BE2C (cell line): Measurements from ENCODE around the gene TMIGD2.
"Not testable (repeated sequence)": the region's sequence is repeated elsewhere in the genome, so short reads cannot be mapped to it uniquely, and the experiment has no call there.

Source experiments
- DNase-seq: peaks from one replicate; pipeline ENCODE4 v3.0.0-alpha.2; 2020
- H3K27me3 ChIP-seq: fragments of 250-450 bp; sonication (Bioruptor Pico); 2 replicates; pipeline ENCODE4 v1.5.1; 2020; ENCODE audit warnings: mild to moderate bottlenecking
- H3K36me3 ChIP-seq: fragments of 250-450 bp; sonication (Bioruptor Pico); 2 replicates; pipeline ENCODE4 v1.5.1; 2020; ENCODE audit warnings: mild to moderate bottlenecking
- H3K4me1 ChIP-seq: fragments of 250-450 bp; sonication (Bioruptor Pico); 2 replicates; pipeline ENCODE4 v1.5.1; 2020
- H3K4me3 ChIP-seq: 2 replicates; pipeline ENCODE4 v1.5.1; 2011; ENCODE audit warnings: low read depth, low read length
- H3K9me3 ChIP-seq: fragments of 250-450 bp; sonication (Bioruptor Pico); 2 replicates; pipeline ENCODE4 v1.5.1; 2020
- TF ChIP-seq, protein P1 (sequence below): IDR thresholded peaks from 2 replicates; pipeline ENCODE4 v1.5.1; 2012; ENCODE audit warnings: mild to moderate bottlenecking, low read depth, low read length

TMIGD2 gene

DNA sequence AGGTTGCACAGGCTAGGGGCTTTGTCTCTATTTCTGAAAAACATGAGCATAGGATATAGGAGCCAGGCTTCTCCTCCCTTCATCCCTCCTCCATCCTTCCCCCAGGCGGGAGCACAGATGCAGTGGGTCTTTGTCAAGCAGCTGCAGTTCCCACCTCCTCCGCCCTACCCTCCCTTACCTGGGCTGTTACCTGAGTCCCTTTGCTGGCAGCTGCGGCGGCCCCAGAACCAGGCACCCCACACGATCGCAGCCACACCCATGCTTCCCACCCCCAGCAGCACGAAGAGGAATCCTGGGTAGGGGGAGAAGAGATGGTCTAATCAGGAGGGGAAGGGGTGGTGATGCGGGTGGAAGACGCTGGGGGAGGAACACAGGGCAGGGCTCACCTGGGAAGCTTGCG is 7.8 kb downstream of the TMIGD2 start:
- no peak overlapping the region for H3K4me3 ChIP-seq
- H3K4me1 ChIP-seq, result peaks cover 12% of the 10 kb centered on the region
- no peak for DNase-seq
- no peaks in the 10 kb centered on the region for H3K27me3 ChIP-seq
- peaks cover 16% of the 10 kb centered on the region for H3K36me3 ChIP-seq
- TF ChIP-seq, protein P1, sequence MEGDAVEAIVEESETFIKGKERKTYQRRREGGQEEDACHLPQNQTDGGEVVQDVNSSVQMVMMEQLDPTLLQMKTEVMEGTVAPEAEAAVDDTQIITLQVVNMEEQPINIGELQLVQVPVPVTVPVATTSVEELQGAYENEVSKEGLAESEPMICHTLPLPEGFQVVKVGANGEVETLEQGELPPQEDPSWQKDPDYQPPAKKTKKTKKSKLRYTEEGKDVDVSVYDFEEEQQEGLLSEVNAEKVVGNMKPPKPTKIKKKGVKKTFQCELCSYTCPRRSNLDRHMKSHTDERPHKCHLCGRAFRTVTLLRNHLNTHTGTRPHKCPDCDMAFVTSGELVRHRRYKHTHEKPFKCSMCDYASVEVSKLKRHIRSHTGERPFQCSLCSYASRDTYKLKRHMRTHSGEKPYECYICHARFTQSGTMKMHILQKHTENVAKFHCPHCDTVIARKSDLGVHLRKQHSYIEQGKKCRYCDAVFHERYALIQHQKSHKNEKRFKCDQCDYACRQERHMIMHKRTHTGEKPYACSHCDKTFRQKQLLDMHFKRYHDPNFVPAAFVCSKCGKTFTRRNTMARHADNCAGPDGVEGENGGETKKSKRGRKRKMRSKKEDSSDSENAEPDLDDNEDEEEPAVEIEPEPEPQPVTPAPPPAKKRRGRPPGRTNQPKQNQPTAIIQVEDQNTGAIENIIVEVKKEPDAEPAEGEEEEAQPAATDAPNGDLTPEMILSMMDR, result no peak
- no peaks in the 10 kb centered on the region for H3K9me3 ChIP-seq

DNA sequence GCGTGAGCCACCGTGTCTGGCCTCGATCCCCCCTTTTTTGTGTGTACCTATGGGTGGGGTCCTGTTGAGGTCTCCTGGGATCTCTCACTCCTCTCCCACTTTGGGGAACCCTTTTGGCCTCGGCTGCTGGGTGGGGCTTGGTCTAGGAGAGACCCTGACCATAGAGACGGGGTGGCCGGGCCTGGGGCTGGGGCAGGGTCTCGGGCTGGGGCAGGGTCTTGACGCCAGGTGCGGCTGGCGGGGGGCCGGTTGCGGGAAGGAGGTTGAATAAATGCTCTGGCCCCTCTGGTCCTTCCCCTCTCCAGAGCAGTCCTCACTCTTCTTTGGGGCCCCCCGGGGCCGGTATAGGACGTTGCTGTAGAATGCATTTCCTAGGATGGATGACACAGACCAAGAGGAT is 9.7 kb downstream of the TMIGD2 start:
- peaks cover 29% of the 10 kb centered on the region for H3K36me3 ChIP-seq
- no peaks in the 10 kb centered on the region for H3K9me3 ChIP-seq
- H3K27me3 ChIP-seq, result no peaks in the 10 kb centered on the region
- peaks cover 12% of the 10 kb centered on the region for H3K4me1 ChIP-seq
- no peak overlapping the region for H3K4me3 ChIP-seq
- TF ChIP-seq, protein P1, result no peak
- no peak for DNase-seq

DNA sequence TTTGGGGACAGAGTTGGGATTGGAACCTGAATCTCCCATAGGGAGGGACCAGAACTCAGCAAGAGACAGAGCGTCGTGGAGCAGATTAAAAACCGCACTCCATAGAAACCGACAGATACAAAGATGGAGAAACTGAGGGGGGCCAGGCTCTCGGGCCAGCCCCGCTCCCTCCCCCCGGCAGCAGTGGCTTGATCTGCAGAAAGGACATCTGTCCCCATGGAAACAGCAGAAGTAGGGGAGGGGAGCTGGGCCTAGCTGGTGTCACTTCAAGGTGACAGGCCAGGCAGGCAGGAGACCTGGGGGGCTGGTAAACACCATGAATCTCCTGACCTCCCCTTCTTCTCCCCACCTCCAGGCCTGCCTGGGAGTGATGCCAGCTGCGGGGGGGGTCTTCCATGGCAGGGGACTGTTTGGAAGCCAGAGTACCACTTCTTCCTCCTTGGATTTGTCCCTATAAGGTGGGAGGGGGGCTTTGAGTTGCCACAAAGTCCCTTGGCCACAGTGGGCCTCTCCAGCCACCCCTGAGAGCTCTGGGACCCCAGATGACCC is 10.9 kb downstream of the TMIGD2 start:
- Histone ChIP-seq H3K36me3 (peaks cover 41% of the 10 kb centered on the region), H3K27me3 (no peaks in the 10 kb centered on the region), H3K4me3 (no peak overlapping the region), H3K4me1 (peaks cover 8% of the 10 kb centered on the region), H3K9me3 (no peaks in the 10 kb centered on the region)
- TF ChIP-seq, protein P1, result no peak
- DNase-seq, result no peak

DNA sequence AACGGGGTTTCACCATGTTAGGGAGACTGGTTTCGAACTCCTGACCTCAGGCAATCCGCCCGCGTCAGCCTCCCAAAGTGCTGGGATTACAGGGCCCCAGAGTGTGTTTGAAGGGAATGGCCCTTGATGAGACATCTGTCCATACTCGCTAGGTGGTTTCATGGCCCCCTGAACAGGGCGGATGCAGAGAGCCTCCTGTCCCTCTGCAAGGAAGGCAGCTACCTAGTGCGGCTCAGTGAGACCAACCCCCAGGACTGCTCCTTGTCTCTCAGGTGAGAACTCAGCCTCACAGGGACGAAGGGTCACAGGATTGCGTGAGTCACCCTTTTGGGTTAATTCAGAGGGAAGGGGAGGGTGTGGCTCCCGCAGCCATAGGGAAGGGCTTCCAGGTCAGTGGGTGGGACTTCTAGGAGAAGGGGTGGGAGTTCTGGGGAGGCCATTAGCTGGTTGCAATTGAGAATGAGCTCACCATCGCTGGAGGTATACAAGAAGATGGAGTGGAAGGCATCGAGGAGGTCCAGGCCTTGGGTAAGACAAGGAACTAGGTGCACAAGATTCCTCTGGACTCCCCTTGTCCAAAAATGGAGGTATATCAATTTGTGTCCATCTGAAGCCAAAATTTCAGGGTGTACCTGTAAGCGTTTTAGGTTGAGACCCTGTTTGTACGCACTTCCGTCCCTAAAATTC is 14.0 kb downstream of the TMIGD2 start:
- TF ChIP-seq, protein P1, result no peak
- Histone ChIP-seq H3K4me1 (peaks cover 11% of the 10 kb centered on the region), H3K4me3 (no peak overlapping the region), H3K27me3 (no peaks in the 10 kb centered on the region), H3K36me3 (peaks cover 70% of the 10 kb centered on the region), H3K9me3 (no peaks in the 10 kb centered on the region)
- no peak for DNase-seq

DNA sequence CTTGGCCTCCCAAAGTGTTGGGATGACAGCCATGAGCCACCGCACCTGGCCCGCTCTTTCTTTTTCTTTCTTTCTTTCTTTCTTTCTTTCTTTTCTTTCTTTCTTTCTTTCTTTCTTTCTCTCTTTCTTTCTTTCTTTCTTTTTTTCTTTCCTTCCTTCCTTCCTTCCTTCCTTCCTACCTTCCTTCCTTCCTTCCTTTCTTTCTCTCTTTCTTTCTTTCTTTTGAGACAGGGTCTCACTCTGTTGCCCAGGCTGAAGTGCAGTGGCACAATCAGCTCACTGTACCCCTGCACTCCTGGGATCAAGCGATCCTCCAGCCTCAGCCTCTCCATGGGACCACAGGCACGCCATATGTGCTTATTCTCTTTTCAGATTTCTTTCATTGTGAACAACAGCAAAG is 16.0 kb downstream of the TMIGD2 start:
- not testable (repeated sequence) for H3K4me1 ChIP-seq, H3K27me3 ChIP-seq, H3K9me3 ChIP-seq, DNase-seq, H3K4me3 ChIP-seq
- H3K36me3 ChIP-seq, result peaks cover 83% of the 10 kb centered on the region

DNA sequence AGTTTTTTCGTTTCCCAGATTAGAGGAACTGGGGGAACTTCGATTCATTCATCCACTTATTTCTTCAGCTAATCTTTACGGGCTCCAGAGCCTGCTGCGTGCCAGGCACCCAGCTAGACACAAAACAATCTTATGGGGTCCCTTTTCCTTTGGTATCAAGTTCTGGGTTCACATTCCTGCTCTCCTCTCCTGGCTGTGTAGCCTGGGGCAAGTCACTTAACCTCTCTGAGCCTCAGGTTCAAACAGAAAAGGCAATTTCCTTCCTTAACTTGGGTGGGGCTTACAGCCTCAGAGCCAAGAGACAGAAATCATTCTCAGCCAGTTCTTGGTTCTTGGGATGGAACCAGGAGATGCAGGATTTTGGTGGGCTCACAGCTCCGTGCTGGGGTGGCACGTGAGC is 17.2 kb downstream of the TMIGD2 start:
- Histone ChIP-seq H3K9me3 (no peaks in the 10 kb centered on the region), H3K4me1 (peaks cover 3% of the 10 kb centered on the region), H3K27me3 (no peaks in the 10 kb centered on the region), H3K36me3 (peaks cover 75% of the 10 kb centered on the region), H3K4me3 (no peak overlapping the region)
- DNase-seq, result no peak
- TF ChIP-seq, protein P1, result no peak
